Right renal cortex interstitium (tissue), 3 donors: Measurements from ENCODE around the gene ADIG. TPM values are rescaled to one million over a fixed set of nuclear protein-coding genes. Genes with fewer than 3 reads are reported as not detected.

Experiments used
- DNase-seq, 3 donors: peaks; one replicate each; pipeline ENCODE4 v3.0.0-alpha.2; 2013; ENCODE audit warnings: low read depth in 3 of 3, low spot score in 2 of 3
- polyA plus RNA-seq, 3 donors: library from polyadenylated mRNA; unstranded; fragments of 120-200 nt; gene quantifications; one replicate each; pipeline ENCODE4 v1.2.1, GENCODE V29; 2013; ENCODE audit not compliant: insufficient read length in 3 of 3

Gene ADIG
- polyA plus RNA-seq, 3 donors: not detected

DNA sequence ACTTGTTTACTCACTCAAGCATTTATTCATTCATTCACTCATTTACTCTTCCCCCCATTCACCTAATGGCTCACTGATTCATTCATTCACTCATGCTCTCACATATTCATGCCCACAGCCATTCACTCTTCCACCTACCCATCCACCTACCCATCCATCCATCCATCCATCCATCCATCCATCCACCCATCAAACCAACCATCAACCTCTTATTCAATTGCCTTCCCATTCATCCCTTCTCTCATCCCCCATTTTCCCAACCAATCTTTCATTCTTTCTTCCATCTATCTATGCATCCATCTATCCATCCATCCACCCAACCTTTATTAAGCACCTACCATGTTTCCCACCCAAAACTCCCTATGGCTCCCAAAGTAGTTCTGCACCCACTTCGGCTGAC is 19.1 kb downstream of the ADIG start:
- DNase-seq: no peak

DNA sequence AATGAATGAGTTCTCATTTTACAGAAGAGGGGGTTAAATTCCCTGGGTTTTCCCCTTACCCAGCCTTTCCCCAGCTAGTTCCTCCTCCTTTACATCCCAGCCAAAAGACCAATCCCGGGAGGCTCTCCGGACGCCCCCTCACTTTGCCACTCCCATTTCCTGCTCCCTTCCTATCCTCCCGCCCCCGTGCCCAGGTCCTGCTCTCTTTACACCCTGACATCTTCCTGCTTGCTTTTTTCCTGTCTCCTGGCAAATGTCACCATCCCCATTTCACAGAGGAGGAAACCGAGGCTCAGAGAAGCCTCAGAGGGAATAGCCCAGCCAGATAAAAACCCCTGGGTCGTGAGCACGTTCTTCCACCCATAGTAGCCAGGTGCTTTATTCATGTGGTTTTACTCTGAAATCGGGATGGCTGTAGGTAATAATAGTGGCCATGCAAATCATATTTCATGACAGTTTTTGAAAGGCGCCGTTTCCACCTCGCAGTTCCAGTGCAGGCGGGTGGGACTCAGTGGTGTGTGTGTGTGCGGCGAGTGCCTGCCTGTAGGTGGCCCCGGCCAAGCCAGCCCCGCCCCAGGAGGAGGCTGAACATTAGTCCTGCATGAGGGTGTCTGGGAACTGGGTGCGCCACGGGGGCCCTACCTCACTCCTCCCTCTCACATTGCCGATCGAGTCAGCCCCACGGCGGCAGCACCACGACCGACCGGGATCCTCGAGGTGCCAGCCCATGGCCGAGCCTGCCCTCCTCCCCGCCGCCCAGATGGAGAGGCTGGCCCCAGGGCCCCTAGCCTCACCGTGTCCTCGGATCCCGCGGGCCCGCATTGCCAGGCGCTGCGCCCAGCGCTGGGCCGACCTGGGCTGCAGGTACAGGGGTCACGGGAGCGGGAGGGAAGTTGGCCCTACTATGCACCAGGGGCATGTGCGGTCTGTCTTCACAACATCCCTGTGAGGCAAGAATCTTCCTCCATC is 20.5 kb downstream of the ADIG start, which contains the start of gene ARHGAP40:
ARHGAP40 (plus strand) TSS at position 594 of the 969 bp plus-strand sequence.
- DNase-seq: no peak

- DNase-seq: no peak
Measured at GRCh38 chr20:38602185-38602581, 21.2 kb downstream of the ADIG start.

DNA sequence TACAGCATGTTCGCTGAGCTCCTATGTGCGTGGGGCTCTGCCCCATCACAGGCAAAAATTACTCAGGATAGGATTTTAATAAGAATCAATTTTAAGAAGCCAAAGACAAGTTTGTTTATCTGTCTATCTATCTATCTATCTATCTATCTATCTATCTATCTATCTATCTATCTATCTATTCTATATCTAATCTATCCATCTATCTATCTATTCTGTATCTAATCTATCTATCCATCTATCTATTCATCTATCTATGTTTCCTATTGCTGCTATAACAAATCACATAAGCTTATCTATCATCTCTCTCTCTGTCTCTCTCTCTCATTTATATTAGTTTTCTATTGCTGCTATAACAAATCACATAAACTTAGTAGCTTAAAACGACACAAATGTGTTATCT is 22.3 kb downstream of the ADIG start:
- no peak for DNase-seq

DNA sequence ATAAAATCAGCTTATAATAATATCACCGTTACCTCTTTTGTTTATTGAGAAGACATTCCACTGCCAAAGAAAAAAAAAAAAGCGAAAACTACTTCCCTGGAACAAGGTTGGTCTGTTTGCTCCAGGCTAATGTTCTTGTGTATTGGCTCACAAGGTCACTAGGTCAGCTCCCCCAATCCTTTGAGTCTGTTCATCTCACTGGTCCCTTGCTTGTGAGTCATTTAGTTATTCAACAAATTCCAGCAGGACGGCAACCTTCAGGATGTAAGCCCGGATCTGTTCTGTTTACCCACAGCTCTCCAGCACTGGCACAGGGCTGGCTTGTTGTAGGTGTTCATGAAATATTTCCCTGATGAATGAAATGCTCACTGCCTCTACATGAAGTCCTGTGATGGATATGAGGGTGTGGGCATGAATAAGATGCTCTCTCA is 23.9 kb downstream of the ADIG start:
- DNase-seq: no peak

DNA sequence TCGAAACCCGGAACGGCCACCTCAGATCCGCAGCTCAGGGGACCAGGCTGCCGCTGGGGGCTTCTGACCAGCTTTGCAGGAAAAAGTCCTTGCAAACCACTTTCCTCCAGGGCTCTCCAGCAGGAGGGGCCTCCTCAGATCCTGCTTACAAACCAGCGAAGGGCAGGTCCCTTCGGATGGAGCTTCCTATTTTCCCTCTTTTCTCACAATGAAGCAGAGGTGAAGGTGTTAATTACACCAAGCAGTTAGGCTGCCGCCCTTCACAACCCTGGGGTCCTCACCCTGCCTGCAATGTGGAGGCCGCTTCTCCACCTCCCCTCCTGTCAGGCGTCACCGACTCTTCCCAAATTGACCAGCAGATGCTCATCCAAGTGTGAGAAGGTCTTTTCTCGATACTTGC is 26.4 kb downstream of the ADIG start:
- no peak for DNase-seq

GRCh38 chr20:38608188-38608587 is 27.2 kb downstream of the ADIG start:
- no peak for DNase-seq

GRCh38 chr20:38609815-38610214 is 28.8 kb downstream of the ADIG start:
- no peak for DNase-seq

GRCh38 chr20:38610521-38610920 is 29.5 kb downstream of the ADIG start:
- DNase-seq: no peak

GRCh38 chr20:38612751-38613515 is 31.9 kb downstream of the ADIG start:
- no peak for DNase-seq

- no peak for DNase-seq
Measured at GRCh38 chr20:38615283-38615682, 34.3 kb downstream of the ADIG start.

DNA sequence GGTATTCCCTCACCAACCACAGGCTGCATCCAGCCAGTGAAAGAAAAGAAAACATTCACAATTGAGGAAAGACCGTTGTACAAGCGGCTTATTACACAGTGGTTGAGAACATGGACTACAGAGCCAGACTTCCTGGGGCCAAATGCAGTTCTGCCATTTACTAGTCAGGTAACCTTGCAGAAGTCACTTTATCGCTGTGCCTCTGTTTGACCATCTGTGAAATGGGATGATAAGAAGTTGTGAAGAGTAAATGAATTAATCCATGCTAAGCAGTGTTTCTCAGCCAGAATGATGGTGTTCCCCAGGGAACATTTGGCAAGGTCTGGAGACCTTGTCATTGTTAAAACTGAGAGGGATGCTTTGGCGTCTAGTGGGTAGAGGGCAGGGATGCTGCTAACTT is 35.5 kb downstream of the ADIG start:
- DNase-seq: no peak

- no peak for DNase-seq
Measured at GRCh38 chr20:38617011-38617829, 36.2 kb downstream of the ADIG start.

DNA sequence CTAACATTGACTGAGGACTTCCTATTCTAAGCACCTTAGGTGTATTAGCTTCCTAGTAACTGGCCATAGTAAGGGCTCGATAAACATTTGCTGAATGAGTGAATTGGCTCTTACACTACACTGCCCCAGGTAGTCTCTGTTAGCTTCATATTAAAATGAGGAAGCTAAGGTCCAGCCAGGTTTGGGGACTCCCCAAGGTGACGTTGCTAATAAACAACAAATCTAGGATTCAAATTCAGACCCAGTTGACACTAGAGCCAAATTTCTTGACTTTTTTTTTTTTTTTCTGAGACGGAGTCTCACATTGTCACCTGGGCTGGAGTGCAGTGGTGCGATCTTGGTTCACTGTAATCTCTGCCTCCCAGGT is 36.8 kb downstream of the ADIG start:
- DNase-seq: no peak

GRCh38 chr20:38620441-38620840 is 39.4 kb downstream of the ADIG start:
- DNase-seq: no peak

- DNase-seq: no peak
Measured at GRCh38 chr20:38623061-38623460, 42.1 kb downstream of the ADIG start.

DNA sequence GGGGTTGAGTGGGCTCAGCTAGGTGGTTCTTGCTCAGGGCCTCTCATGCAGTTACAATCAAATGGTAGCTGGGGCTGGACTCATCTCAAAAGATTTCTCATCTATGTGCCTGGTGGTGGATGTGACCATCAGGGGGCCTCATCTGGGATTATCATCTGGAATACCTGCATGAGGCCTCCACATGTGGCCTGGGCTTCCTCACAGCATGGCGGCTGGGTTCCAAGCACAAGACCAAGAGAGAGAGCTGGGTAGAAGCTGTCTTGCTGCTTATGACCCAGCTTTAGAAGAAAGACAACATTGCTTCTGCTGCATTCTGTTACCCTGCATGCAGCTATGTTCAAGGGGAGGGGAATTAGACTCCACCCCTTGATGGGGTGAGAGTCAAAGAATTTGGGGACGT is 43.1 kb downstream of the ADIG start:
- no peak for DNase-seq

DNA sequence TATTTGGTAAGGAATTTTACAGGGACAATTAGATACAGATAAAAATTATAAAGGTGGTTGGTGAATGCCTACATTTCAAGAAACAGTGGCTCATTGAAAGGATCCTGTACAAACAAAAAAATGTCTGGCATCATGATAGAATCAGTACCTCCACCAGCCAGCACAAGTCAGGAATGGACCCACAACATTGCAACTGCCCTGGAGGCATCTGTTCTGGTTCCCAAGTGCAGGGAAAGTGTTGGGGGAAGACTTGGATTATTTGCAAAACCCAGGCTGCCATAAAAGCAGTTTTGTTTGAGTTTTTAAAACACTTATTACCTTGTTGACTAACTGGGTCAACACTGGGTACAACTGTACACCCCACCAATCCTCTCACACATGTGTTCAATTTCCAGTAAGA is 44.9 kb downstream of the ADIG start:
- DNase-seq: no peak

DNA sequence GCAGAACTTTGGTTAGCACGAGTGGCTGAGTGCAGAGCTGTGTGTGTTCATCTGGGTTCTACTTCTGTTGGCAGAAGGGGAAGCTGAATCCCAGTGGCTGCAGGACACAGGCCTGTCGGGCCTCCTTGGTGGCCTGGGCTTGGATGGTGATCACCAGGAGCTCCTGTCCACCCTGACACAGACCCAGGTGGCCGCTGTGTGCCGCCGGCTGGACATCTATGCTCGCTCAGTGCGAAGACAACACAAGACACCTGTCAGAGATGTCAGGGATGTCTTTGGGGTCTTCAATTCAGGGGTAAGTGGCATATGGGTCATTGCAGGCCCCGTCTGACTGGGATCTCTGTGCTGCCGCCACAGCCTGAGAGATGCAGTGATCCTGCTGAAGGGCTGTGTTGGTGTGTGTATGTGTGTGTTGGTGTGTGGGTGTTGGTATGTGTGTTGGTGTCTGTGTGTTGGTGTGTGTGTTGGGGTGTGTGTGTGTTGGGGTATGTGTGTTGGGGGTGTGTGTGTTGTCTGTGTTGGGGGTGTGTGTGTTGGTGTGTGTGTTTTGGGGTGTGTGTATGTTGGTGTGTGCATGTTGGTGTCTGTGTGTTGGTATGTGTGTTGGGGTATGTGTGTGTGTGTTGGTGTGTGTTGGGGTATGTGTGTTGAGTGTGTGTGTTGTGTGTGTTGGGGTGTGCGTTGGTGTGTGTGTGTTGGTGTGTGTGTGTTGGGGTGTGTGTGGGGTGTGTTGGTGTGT is 46.1 kb downstream of the ADIG start:
- no peak for DNase-seq
